ENCODE results near the gene SLC13A3. TPM values are rescaled to one million over a fixed set of nuclear protein-coding genes. Genes with fewer than 3 reads are reported as not detected.

SLC13A3 gene
- total RNA-seq, 4 donors from 2014 or later: 0.34 to 1.5 (median 1.0) TPM

- Histone ChIP-seq H3K4me1 (no peaks in the 10 kb centered on the region), H3K27me3 (peaks cover 0 to 12% (median 0%) of the 10 kb centered on the region in 4 donors), H3K27ac (no peak overlapping the region), H3K36me3 (no peaks in the 10 kb centered on the region), H3K9me3 (peaks cover 0 to 11% (median 9%) of the 10 kb centered on the region in 3 donors), H3K4me3 (no peak overlapping the region)
- no peak for TF ChIP-seq POLR2A (IDR thresholded peaks at IDR 0.05)
- no peak for TF ChIP-seq CTCF (IDR thresholded peaks at IDR 0.05)
- no peak for DNase-seq
- WGBS, 2 donors: 36 to 54% methylated on average over 1 of the region's 1 CpG
- intact Hi-C loops (cut with DNase I): no loop called here
Observed at GRCh38 chr20:46622165-46622564, 29.1 kb downstream of the SLC13A3 start.

GRCh38 chr20:46621492-46621891 is 29.8 kb downstream of the SLC13A3 start:
- H3K27ac ChIP-seq: no peak overlapping the region
- no peaks in the 10 kb centered on the region for H3K4me1 ChIP-seq
- intact Hi-C loops (cut with DNase I): no loop called here
- WGBS, 2 donors: 80 to 83% methylated on average over 4 of the region's 4 CpGs
- peaks cover 0 to 6% (median 0%) of the 10 kb centered on the region in 4 donors for H3K27me3 ChIP-seq
- H3K9me3 ChIP-seq: peaks cover 0 to 11% (median 9%) of the 10 kb centered on the region in 3 donors
- no peak overlapping the region for H3K4me3 ChIP-seq
- no peaks in the 10 kb centered on the region for H3K36me3 ChIP-seq
- DNase-seq: no peak
- TF ChIP-seq POLR2A (IDR thresholded peaks at IDR 0.05) (no peak), CTCF (IDR thresholded peaks at IDR 0.05) (no peak)

GRCh38 chr20:46619445-46619844 is 31.8 kb downstream of the SLC13A3 start:
- TF ChIP-seq POLR2A (IDR thresholded peaks at IDR 0.05) (no peak), CTCF (IDR thresholded peaks at IDR 0.05) (no peak)
- H3K27me3 ChIP-seq: peaks cover 0 to 4% (median 0%) of the 10 kb centered on the region in 4 donors
- WGBS, 2 donors: 71 to 91% methylated on average over 2 of the region's 2 CpGs

DNA sequence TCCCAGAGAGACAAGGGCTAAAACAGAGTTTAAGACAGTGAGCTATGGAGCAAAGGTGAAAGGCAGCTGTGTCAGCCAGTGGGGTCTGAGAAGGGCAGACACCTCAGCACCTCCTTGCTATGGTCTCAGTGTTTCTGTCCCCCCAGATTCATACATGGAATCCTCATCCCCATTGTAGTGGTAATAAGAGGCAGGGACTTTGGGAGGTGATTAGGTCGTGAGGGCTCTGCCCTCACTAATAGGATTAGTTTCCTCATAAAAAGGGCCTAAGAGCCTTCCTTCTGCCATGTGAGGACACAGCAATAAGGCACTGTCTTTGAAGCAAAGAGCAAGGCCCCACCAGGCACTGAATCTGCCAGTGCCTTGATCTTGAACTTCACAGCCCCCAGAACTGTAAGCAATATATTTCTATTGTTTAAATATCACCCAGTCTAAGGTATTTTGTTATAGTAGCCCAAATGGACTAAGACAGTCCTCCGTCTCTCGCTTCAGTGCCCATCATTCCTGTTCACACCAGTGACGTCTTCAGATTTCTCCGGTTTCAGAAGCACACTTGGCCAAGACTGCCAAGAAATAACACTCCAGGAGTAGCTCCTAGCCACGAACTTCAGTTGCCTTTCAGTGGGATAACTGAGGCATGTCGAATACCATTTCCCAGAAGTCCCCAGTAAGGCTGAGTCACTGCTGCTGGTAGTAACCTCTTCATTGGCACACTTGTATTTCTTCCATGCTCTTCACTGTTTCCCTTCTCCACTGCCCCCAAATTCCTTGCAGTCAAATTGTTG is 32.8 kb downstream of the SLC13A3 start:
- no peak for DNase-seq

More at GRCh38 chr20:46619445-46619844, 31.8 kb downstream of the SLC13A3 start:
- Histone ChIP-seq H3K36me3 (no peaks in the 10 kb centered on the region), H3K9me3 (peaks cover 0 to 9% (median 5%) of the 10 kb centered on the region in 3 donors), H3K4me1 (no peaks in the 10 kb centered on the region), H3K4me3 (no peak overlapping the region), H3K27ac (no peak overlapping the region)
- no peak for DNase-seq
- intact Hi-C loops (cut with DNase I): no loop called here

More for the DNA sequence above, 32.8 kb downstream of the SLC13A3 start:
- Histone ChIP-seq H3K9me3 (no peaks in the 10 kb centered on the region), H3K27me3 (no peaks in the 10 kb centered on the region), H3K4me3 (no peak overlapping the region), H3K36me3 (no peaks in the 10 kb centered on the region), H3K27ac (no peak overlapping the region), H3K4me1 (peaks cover 0 to 2% (median 0%) of the 10 kb centered on the region in 3 donors)
- TF ChIP-seq POLR2A (IDR thresholded peaks at IDR 0.05) (no peak), CTCF (IDR thresholded peaks at IDR 0.05) (no peak)
- intact Hi-C loops (cut with DNase I): no loop called here
- WGBS, 2 donors: 75 to 85% methylated on average over 6 of the region's 7 CpGs
